GM21447 (cell line): Measurements from ENCODE around the gene PLCB3.
"Not testable (repeated sequence)": the region's sequence is repeated elsewhere in the genome, so short reads cannot be mapped to it uniquely, and the experiment has no call there.

Experiments
- ATAC-seq: cut with Tn5 transposase; IDR thresholded peaks from one replicate; pipeline ENCODE4 v1.9.1; 2021; ENCODE audit not compliant: unreplicated experiment

PLCB3 gene

GRCh38 chr11:64235437-64236161 lies 15.7 kb upstream of the PLCB3 start:
- no peak for ATAC-seq

- no peak for ATAC-seq
Measured at GRCh38 chr11:64237484-64237951, 13.8 kb upstream of the PLCB3 start.

GRCh38 chr11:64238076-64238475 lies 13.3 kb upstream of the PLCB3 start:
- no peak for ATAC-seq

DNA sequence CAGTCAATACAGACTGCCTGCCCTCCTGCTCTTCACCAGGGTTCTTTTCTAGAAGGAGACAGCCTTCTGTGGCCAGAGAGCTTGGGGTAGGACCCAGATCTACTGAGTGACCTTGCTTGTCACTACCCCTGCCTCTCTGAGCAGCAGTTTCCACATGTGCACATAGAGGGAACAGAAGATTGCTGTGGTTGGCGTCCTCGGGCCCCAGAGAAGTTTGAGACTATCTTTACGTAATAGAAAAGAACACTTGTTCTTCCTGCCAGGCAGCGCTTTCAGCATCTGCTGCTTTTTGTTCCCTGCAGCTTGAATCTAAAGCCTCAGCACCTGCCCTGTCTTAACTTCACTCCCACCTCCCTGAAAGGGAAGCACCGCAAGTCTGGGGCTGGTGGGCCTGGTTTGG lies 12.3 kb upstream of the PLCB3 start:
- ATAC-seq = no peak

DNA sequence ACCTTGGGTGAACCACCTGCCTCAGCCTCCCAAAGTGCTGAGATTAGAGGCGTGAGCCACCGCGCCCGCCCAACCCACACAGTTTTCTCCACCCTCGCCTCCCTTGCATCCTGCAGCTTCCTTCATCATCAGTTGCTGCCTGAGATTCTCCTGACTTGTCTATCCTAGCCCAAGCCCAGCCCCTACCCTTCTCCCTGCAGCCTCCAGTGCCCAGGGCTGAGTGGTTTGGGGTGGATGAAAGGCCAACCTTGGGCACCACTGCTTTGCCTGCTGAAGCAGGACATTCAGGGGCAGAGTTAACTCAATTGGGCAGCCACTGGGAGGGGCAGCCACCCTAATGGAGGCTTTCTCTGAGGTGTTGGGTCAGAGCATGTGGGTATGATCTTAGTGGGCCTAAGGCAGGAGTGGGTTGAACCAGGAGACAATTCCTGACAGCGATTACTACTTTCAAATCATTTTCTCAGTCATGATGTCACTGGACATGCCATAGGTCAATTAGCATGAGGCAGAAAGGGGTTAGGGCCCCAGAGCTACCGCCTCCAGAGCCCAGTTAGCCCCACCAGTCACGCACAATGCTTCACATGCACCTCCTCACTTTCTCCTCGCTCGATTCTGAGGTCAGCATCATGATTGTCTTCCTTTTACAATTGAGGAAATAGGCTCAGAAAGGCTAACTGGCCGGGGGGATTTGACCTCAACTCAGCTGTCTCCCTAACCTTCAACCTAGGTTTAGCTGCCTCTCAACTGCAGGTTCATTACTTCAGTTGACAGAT lies 11.5 kb upstream of the PLCB3 start:
- no peak for ATAC-seq

- ATAC-seq = peak; percentile 37
Measured at GRCh38 chr11:64240435-64241240, 10.7 kb upstream of the PLCB3 start, which contains the start of gene FKBP2. Gene FKBP2, plus strand, starts transcription at chr11:64241095. Its CDS starts 1,293 bp downstream, at chr11:64242388.

- peak; percentile 56 for ATAC-seq
Measured at GRCh38 chr11:64241241-64241490, 10.2 kb upstream of the PLCB3 start.

DNA sequence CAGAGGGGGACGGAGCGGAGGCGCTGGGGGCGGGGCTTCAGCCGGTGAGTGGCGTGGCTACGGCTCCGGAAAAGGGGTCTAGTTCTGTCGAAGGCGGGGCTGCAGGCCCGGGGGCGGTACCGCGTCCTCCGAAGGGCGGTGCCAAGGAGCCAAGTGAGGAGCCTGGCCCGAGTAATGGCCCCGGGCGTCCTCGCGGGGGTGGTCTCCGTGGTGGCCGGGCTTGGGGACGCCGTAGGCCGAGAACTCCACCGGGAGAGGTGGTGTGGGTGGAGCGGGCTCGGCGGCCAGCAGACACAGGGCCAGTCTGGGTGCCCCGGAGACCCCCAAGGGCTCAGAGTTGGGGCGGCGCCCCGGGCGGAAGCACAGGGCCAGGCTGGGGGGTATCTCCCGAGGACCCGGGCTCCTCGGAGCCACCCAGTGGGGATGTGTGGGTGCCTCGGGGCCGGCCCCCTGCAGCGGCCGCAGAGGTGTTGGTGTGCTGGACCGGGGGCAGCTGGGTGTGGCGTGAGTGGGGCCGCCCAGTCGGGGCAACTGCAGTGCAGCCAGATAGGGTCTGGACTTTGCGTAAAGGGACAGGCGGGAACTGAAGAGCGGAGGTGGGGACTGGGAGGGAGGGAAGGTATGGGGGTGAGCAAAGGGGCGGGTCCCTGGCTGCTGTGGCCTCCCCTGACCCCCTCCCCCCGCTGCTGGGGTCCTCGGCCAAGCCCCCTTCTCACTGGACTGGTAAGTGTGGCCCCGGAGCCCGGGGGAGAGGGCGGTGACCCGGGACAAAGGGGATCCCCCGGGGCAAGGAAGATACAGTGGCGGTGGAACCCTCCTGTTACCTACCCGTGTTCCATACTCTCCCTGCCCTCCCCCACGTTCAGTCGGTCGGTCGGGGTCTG lies 9.6 kb upstream of the PLCB3 start:
- peak; percentile 7 for ATAC-seq

GRCh38 chr11:64243236-64243854 lies 8.0 kb upstream of the PLCB3 start:
- no peak for ATAC-seq

DNA sequence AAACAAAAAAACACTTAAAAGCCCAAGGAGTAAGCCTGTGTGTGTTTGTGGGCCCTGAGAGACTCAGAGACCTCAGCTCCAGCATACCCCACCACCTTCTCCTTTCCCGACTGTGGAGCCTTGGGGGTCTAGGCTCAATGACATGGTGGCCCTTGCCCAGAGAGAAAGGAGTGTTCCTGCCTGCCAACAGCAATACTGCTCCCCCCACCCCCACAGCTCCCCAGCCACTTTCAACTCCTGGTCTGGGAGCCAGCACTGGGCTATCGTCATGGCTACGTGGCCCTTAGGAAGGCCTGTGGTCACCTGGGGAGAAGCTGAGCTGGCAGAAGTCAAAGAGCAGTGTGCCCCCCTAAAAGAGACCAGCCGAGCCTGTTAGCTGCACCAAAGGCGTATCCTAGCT lies 7.2 kb upstream of the PLCB3 start:
- no peak for ATAC-seq

DNA sequence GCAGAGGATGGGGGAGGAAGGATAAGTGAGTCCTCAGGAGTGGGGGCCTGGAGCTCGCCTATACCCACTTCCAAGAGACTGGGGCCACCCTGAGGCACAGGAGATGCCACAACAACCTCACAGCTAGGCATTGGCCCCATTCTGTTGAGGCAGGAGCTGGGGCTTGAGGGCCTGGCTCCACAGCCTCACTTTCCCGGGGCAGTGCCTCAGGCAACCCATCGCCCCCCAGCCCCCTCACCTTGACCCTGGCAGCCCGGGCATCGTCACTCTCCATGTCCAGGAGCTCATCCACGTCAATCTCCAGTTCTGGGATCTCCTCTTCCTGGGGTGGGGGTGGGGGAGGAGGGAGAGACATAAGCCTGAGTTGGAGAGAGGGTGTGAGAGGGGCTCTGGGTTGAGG lies 6.4 kb upstream of the PLCB3 start:
- ATAC-seq = no peak

DNA sequence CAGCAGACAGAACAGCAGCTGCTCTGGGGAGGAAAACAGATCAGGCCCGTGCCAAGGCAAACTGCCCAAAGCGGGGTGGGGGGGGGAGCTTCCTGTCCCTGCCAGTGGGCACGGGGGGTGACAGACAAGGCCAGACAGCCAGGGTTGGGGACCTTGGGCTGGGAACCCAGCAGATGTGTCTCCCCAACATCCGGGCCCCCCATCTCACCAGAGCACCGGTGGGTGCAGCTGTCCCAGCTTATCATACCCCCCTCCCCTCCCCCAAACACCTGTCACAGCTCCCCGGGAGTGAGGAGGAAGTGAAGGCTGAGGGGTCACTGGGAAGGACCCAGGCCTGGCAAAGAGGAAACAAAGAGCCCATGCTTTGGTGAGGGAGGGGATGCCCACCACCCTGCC lies 5.9 kb upstream of the PLCB3 start:
- ATAC-seq = no peak

DNA sequence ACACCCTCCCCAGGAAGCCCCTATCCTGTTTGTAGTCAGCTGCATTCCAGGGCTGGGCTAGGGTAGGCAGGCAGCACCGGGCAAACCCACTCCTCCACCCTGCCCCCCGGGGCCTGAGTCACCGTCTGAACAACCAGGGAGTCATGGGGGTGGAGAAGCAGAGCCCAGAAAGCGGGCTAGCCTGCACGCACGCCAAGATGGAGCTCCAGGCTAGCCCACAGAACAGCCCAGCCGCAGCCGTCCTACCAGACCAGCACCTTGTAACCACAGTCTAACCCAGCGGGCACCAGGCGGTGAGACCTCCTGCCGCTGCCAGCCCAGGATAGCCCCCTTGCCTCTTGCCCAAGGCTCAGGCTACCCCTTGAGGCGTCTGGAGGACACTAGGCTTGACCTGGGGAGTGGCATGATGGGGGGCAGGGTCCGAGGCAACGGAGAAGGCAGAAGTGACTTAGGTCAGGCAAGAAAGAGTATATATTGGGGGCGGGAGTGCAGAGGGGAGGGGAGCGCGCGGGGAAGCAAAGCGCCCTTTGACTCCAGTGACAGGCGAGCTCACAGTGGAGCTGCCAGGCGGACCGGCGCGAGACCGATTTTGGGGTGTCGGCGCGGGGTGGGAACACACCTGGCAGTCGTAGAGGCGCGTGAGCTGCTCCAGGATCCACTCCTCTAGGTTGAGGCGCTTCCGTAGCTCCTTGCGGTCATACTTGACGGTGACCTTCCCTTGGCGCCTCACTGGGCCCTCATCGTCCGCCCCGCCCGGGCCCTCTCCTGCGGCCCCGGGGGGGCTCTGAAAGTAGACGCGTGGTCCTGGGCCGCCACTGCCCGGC lies 5.3 kb upstream of the PLCB3 start:
- no peak for ATAC-seq

DNA sequence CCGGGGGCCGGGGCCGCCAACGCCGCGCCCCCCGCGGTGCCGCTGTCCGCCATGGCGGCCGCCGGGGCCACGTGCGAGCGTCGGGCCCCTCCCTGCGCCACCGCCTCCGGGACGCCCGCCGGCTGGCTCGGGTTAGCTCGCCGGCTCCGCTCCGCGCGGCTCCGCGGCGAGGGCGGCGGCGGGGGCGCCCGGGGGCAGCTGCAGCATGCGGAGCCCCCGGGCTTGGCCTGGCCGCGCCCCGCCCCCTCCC lies 4.8 kb upstream of the PLCB3 start:
- ATAC-seq = not testable (repeated sequence)

- ATAC-seq = no peak
Measured at GRCh38 chr11:64246871-64247728, 4.2 kb upstream of the PLCB3 start, which contains the start of gene PPP1R14B. Gene PPP1R14B, minus strand, starts transcription at chr11:64246943. Its CDS starts 270 bp downstream, at chr11:64246673.

GRCh38 chr11:64247729-64248531 lies 3.4 kb upstream of the PLCB3 start:
- ATAC-seq = no peak

- no peak for ATAC-seq
Measured at GRCh38 chr11:64248578-64248977, 2.8 kb upstream of the PLCB3 start.

GRCh38 chr11:64249038-64249437 lies 2.3 kb upstream of the PLCB3 start:
- no peak for ATAC-seq
